OCI-LY1 (cell line): Measurements from ENCODE around the gene CACNG4.

Experiments used
- CTCF ChIP-seq: fragments of 200-600 bp; sonication (generic), shearing (Covaris generic); IDR thresholded peaks from 2 replicates; pipeline ENCODE4 v1.5.1; 2017; ENCODE audit warnings: mild to moderate bottlenecking, antibody characterized with exemption, low read length, moderate library complexity, mixed read lengths
- EZH2 ChIP-seq: fragments of 200-600 bp; sonication (generic), shearing (Covaris generic); IDR thresholded peaks from 2 replicates; pipeline ENCODE4 v1.8.0; 2017; ENCODE audit warnings: borderline replicate concordance, mixed run types, mild to moderate bottlenecking, antibody characterized with exemption, low read length, moderate library complexity, mixed read lengths

GRCh38 chr17:66956941-66957340 lies 7.6 kb upstream of the CACNG4 start:
- TF ChIP-seq CTCF, result no peak
- no peak for TF ChIP-seq EZH2
